Mucosa of descending colon (tissue), 3 donors: Measurements from ENCODE around the gene XRCC2. TPM values are rescaled to one million over a fixed set of nuclear protein-coding genes. Genes with fewer than 3 reads are reported as not detected.
"Not testable (repeated sequence)": the region's sequence is repeated elsewhere in the genome, so short reads cannot be mapped to it uniquely, and the experiment has no call there.

Experiments
- ATAC-seq: fragments of 200-7000 bp; cut with Tn5 transposase; one replicate; pipeline ENCODE4 v1.9.1; 2020; ENCODE audit warnings: mild to moderate bottlenecking, moderate library complexity
- DNase-seq, 3 donors: peaks; one replicate each; pipeline ENCODE4 v3.0.0-alpha.2; 2020
- H3K36me3 ChIP-seq: fragments of 200-600 bp; one replicate; pipeline ENCODE4 v1.8.0; 2021; ENCODE audit warnings: low read depth, mild to moderate bottlenecking
- H3K4me1 ChIP-seq: fragments of 200-600 bp; one replicate; pipeline ENCODE4 v1.8.0; 2021; ENCODE audit warnings: low read depth, mild to moderate bottlenecking
- H3K4me3 ChIP-seq: fragments of 200-600 bp; one replicate; pipeline ENCODE4 v1.8.0; 2021; ENCODE audit warnings: mild to moderate bottlenecking
- H3K9me3 ChIP-seq: fragments of 200-600 bp; one replicate; pipeline ENCODE4 v1.8.0; 2021; ENCODE audit warnings: mild to moderate bottlenecking
- intact Hi-C, 2 donors: fragments of 100-400 bp; cut with DNase I in 1 of 2; cut with micrococcal nuclease in 1 of 2; formaldehyde crosslinking; loops; one replicate each; pipeline versions ENCODE4 v1.11.0 to v1.11.1; 2022; cut with DNase I, micrococcal nuclease
- total RNA-seq, 3 donors: library from RNA; stranded (reverse); fragmentation: NEBNext Ultra II Directional in 2 of 3; extraction: Animal tissue kit (Norgen Biotek cat#: 25700) in 2 of 3; gene quantifications; one replicate each; pipeline versions ENCODE4 v1.2.1 to v1.2.4, GENCODE V29; 2021 to 2023
- TF ChIP-seq, protein P1 (sequence below): fragments of 200-600 bp; IDR thresholded peaks from one replicate; pipeline ENCODE4 v1.8.0; 2022; ENCODE audit warnings: antibody characterized with exemption, mild to moderate bottlenecking
- donor health status: DM: no; HTN: no; CAD: no; lungs with moderate emphysema.
- donor health status: DM: no; HTN: no; CAD: no.
- donor health status: DM: no; HTN: yes; CAD: no.

XRCC2 gene
- total RNA-seq, 3 donors from 2014 or later: 0.98 to 2.5 (median 1.0) TPM

DNA sequence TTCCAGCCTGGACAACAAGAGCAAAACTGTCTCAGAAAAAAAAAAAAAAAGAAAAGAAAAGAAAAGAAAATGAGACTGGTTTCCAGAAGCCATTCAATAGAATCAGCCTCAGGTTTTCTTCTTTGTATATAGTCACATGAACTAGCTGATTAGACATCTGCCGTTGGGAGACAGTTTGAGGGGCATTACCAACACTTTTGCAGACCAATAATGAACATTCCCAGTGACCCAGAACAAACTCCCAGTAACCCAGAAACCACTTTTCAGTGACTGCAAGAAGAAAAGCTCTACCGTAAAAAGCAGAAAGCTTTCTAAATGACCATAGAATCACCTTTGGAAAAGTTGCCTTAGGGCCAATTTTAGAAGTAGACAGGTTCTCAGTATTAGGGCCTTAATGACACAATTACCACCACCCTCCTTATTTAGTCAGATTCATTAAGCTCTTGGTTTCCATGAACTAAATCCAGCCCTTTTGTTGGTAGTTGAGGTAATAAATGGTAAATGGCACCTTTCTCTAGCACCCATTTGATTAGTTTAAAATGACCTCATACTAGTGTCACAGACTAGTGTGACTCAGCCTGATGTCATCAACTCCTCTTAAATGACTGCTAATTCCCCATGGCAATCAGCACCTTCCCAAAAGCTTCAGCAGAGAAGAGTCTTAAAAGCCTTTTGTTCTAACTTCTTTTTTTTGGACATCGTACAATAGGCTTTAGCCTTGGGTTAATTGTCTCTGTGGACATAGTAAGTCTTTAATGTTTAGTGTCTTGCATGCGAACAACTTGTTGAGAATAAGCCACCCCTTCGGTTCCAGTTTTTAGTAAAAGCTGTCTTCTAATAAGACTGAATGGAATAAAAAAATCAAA, 33.6 kb upstream of the XRCC2 start:
- H3K4me1 ChIP-seq: no peaks in the 10 kb centered on the region
- intact Hi-C loops: no loop called here
- ATAC-seq (no peak), DNase-seq (no peak)
- H3K36me3 ChIP-seq: no peaks in the 10 kb centered on the region
- H3K4me3 ChIP-seq: no peak overlapping the region
- TF ChIP-seq, protein P1, sequence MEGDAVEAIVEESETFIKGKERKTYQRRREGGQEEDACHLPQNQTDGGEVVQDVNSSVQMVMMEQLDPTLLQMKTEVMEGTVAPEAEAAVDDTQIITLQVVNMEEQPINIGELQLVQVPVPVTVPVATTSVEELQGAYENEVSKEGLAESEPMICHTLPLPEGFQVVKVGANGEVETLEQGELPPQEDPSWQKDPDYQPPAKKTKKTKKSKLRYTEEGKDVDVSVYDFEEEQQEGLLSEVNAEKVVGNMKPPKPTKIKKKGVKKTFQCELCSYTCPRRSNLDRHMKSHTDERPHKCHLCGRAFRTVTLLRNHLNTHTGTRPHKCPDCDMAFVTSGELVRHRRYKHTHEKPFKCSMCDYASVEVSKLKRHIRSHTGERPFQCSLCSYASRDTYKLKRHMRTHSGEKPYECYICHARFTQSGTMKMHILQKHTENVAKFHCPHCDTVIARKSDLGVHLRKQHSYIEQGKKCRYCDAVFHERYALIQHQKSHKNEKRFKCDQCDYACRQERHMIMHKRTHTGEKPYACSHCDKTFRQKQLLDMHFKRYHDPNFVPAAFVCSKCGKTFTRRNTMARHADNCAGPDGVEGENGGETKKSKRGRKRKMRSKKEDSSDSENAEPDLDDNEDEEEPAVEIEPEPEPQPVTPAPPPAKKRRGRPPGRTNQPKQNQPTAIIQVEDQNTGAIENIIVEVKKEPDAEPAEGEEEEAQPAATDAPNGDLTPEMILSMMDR: no peak
- H3K9me3 ChIP-seq: peaks cover 12% of the 10 kb centered on the region

DNA sequence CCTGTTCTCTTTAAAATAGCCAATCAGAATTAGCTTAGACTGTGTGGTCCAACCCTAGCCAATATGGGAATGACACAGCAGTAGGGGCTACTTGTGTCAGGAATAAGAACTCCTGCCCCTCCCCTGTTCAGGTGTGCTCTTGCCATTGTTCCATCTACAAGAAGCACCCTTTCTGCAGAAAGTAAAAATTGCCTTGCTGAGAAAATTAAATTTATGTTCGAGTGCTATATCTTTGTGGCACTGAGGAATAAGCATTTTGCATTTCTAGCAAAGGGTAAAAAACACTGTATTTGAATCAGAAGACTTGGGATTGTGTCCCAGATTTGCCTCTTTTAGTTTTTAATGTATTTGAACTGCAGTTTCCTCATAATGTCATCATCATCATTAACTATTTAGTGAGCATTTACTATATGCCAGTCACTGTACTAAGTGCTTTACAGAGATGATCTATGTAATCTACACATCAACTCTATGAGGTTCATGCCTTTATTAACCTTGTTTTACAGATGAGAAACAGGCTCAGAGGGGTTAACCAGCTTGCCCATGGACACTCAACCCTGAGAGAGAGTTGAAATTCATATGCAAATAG, 28.9 kb upstream of the XRCC2 start:
- Histone ChIP-seq H3K9me3 (peaks cover 17% of the 10 kb centered on the region), H3K36me3 (no peaks in the 10 kb centered on the region), H3K4me3 (no peak overlapping the region), H3K4me1 (no peaks in the 10 kb centered on the region)
- intact Hi-C loops: no loop called here
- TF ChIP-seq, protein P1: no peak
- no peak for DNase-seq
- no peak for ATAC-seq

DNA sequence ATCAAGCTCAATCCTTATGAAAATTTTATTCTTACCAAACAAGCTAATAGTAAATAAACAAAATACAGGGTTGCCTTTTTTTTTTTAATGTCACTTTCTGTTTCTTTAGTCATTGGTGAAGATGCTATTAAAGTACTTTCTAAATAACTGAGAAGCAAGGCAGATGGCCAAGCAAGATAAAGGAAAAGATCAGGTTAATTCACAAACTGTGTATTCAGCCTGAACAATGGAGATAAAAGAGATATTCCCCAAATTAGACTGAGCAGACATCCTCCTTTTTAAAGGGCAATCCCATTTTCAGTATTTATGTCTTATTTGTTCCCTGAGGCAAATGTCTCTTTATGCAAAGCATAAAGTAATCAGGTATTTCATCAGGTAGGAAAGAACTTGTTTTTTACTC, 23.1 kb upstream of the XRCC2 start:
- intact Hi-C loops: no loop called here
- no peak overlapping the region for H3K4me3 ChIP-seq
- H3K36me3 ChIP-seq: no peaks in the 10 kb centered on the region
- DNase-seq (no peak), ATAC-seq (no peak)
- TF ChIP-seq, protein P1: no peak
- peaks cover under 1% of the 10 kb centered on the region for H3K9me3 ChIP-seq
- no peaks in the 10 kb centered on the region for H3K4me1 ChIP-seq

DNA sequence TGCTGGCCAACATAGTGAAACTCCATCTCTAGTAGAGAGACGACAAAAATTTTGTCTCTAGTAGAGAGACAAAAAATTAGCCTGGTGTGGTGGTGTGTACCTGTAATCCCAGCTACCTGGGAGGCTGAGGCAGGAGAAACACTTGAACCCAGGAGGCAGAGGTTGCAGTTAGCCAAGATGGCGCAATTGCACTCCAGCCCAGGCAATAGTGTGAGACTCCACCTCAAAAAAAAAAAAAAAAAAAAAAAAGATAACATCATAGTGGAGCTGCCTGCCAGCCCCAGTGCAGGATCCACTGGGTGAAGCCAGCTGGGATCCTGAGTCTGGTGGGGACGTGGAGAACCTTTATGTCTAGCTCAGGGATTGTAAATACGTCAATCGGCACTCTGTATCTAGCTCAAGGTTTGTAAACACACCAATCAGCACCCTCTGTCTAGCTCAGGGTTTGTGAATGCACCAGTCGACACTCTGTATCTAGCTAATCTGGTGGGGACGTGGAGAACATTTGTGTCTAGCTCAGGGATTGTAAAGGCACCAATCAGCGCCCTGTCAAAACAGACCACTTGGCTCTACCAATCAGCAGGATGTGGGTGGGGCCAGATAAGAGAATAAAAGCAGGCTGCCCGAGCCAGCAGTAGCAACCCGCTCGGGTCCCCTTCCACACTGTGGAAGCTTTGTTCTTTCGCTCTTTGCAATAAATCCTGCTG, 21.5 kb upstream of the XRCC2 start:
- intact Hi-C loops, DNase-seq, H3K9me3 ChIP-seq, H3K4me1 ChIP-seq, H3K36me3 ChIP-seq, ATAC-seq, H3K4me3 ChIP-seq: not testable (repeated sequence)

DNA sequence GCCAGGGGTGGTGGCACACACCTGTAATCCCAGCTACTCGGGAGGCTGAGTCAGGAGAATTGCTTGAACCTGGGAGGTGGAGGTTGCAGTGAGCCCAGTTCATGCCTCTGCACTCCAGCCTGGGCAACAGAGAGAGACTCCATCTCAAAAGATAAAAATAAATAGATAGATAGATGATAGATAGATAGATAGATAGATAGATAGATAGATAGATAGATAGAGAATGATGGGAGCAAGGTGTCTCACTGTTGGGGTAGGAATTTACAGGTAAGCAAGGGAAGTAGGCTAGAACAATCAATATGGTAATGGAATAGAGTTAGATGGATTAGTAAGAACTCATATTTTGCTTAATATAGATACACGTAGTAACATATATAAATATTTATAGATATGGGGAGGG, 16.3 kb upstream of the XRCC2 start:
- intact Hi-C loops, H3K4me1 ChIP-seq, H3K9me3 ChIP-seq, H3K36me3 ChIP-seq, ATAC-seq, DNase-seq, H3K4me3 ChIP-seq: not testable (repeated sequence)

DNA sequence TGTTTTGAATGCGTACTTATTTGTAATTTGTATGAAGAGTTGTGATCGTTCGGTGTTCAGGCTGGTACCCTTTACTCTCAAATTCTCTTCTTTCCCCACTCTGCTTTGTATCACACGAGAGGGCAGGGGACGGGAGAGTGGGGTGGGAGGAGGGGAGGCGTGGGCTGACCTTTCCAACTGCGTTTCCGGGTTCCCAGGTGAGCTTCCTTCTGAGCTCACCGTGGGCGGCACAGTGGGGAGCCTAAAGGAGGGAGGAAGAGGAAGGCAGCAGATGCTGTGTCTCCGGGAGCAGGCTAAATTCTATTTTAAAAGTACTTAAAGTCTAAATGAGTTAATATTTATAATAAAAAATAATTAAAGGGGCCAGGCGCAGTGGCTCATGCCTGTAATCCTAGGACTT, 7.4 kb upstream of the XRCC2 start:
- DNase-seq (no peak), ATAC-seq (no peak)
- H3K4me1 ChIP-seq: no peaks in the 10 kb centered on the region
- intact Hi-C loops: no loop called here
- H3K36me3 ChIP-seq: no peaks in the 10 kb centered on the region
- H3K4me3 ChIP-seq: no peak overlapping the region
- H3K9me3 ChIP-seq: no peaks in the 10 kb centered on the region
- TF ChIP-seq, protein P1: no peak
